Osteoblast (primary cell): ENCODE measurements around the gene ZNF277. TPM values are rescaled to one million over a fixed set of nuclear protein-coding genes. Genes with fewer than 3 reads are reported as not detected.

Source experiments
- DNase-seq: peaks from one replicate; pipeline ENCODE4 v3.0.0; 2011; ENCODE audit warnings: low spot score, mixed read lengths; ENCODE audit not compliant: insufficient read length; ENCODE audit errors: missing footprints
- H2AFZ ChIP-seq: 2 replicates; pipeline ENCODE4 v1.6.0; 2011; ENCODE audit warnings: mild to moderate bottlenecking, low read length
- H3K27ac ChIP-seq: 2 replicates; pipeline ENCODE4 v1.5.1; 2011; ENCODE audit warnings: mild to moderate bottlenecking, low read depth, low read length, moderate library complexity
- H3K27me3 ChIP-seq: 2 replicates; pipeline ENCODE4 v1.6.0; 2012; ENCODE audit warnings: mild to moderate bottlenecking, control low read depth, inconsistent platforms, low read length, moderate library complexity; ENCODE audit not compliant: insufficient read depth
- H3K36me3 ChIP-seq: 2 replicates; pipeline ENCODE4 v1.5.1; 2011; ENCODE audit warnings: mild to moderate bottlenecking, low read length, control low read depth, moderate library complexity; ENCODE audit not compliant: insufficient read depth
- H3K4me1 ChIP-seq: 2 replicates; pipeline ENCODE4 v1.5.1; 2011; ENCODE audit warnings: mild to moderate bottlenecking, low read length, control low read depth, moderate library complexity; ENCODE audit not compliant: insufficient read depth
- H3K4me2 ChIP-seq: 2 replicates; pipeline ENCODE4 v1.6.0; 2011; ENCODE audit warnings: mild to moderate bottlenecking, low read length; ENCODE audit not compliant: insufficient read depth
- H3K4me3 ChIP-seq: fragments of 200-600 bp; sonication (generic); 3 replicates; pipeline ENCODE4 v1.5.1; 2012; ENCODE audit warnings: mild to moderate bottlenecking, low read length, inconsistent platforms; ENCODE audit not compliant: insufficient read depth
- H3K79me2 ChIP-seq: 2 replicates; pipeline ENCODE4 v1.6.0; 2012; ENCODE audit warnings: mild to moderate bottlenecking, low read length, control low read depth, inconsistent platforms; ENCODE audit not compliant: insufficient read depth
- H3K9me3 ChIP-seq: 2 replicates; pipeline ENCODE4 v1.5.1; 2011; ENCODE audit warnings: low read depth, low read length, control low read depth
- H4K20me1 ChIP-seq: 2 replicates; pipeline ENCODE4 v1.6.0; 2012; ENCODE audit warnings: mild to moderate bottlenecking, low read length, control low read depth; ENCODE audit not compliant: insufficient read depth
- total RNA-seq: library from RNA; depleted of rRNA; stranded (reverse); fragments of >200 nt; gene quantifications from 2 replicates; pipeline ENCODE4 v1.2.3, GENCODE V29; 2012
- TF ChIP-seq, protein P1 (sequence below): IDR thresholded peaks from 2 replicates; pipeline ENCODE4 v1.5.1; 2011; ENCODE audit warnings: mild to moderate bottlenecking, low read depth, low read length, moderate library complexity; ENCODE audit errors: extremely low read depth

The ZNF277 gene
- total RNA-seq, 1 donor = 58.6 TPM

DNA sequence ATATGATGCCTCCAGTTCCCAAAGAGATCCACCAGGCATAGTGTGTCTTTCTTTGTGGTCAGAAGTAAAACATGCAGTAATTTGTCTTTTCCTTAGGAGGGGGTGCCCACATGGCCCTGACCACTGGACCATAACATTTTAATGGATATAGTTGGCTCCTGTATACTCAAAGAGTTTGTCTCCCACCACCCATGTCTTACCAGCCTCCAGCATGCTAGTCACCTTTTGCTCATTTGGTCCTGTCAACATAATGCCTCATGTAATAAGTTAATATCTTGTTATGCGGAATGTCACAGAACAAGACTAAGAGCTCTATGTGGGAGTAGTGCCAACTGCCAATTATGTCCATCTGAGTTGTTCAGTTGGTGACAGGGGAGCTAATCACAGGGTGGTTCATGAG, 160.4 kb downstream of the ZNF277 start:
- Histone ChIP-seq H2AFZ (no peak overlapping the region), H4K20me1 (no peaks in the 10 kb centered on the region), H3K4me1 (no peaks in the 10 kb centered on the region), H3K27ac (no peak overlapping the region), H3K36me3 (no peaks in the 10 kb centered on the region), H3K79me2 (no peaks in the 10 kb centered on the region), H3K9me3 (no peaks in the 10 kb centered on the region), H3K4me3 (no peak overlapping the region), H3K27me3 (no peaks in the 10 kb centered on the region), H3K4me2 (no peak overlapping the region)
- TF ChIP-seq, protein P1, sequence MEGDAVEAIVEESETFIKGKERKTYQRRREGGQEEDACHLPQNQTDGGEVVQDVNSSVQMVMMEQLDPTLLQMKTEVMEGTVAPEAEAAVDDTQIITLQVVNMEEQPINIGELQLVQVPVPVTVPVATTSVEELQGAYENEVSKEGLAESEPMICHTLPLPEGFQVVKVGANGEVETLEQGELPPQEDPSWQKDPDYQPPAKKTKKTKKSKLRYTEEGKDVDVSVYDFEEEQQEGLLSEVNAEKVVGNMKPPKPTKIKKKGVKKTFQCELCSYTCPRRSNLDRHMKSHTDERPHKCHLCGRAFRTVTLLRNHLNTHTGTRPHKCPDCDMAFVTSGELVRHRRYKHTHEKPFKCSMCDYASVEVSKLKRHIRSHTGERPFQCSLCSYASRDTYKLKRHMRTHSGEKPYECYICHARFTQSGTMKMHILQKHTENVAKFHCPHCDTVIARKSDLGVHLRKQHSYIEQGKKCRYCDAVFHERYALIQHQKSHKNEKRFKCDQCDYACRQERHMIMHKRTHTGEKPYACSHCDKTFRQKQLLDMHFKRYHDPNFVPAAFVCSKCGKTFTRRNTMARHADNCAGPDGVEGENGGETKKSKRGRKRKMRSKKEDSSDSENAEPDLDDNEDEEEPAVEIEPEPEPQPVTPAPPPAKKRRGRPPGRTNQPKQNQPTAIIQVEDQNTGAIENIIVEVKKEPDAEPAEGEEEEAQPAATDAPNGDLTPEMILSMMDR = no peak
- no peak for DNase-seq

DNA sequence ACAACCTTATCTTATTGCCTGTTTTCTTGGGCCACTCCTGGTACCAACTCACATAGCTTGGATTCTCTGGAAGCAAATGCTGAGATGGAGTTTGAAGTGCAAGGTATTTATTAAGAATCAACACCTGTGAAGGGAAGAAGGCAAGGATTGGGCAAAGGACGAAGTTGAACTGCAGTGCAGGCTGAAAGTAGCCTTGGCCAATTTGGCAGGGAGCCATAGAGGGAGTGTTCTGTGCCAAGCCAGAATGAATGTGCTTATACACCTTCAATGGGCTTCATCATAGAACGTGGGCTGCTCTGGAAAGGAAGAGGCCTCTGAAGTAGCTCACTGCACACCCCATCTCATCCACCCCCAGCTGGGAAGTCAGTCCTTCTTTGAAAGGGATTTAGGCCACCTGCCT, 163.9 kb downstream of the ZNF277 start:
- Histone ChIP-seq H4K20me1 (no peaks in the 10 kb centered on the region), H3K27me3 (no peaks in the 10 kb centered on the region), H3K9me3 (no peaks in the 10 kb centered on the region), H3K27ac (no peak overlapping the region), H3K36me3 (no peaks in the 10 kb centered on the region), H3K79me2 (no peaks in the 10 kb centered on the region), H3K4me2 (no peak overlapping the region), H3K4me3 (no peak overlapping the region), H3K4me1 (no peaks in the 10 kb centered on the region), H2AFZ (no peak overlapping the region)
- TF ChIP-seq, protein P1 = no peak
- DNase-seq = no peak

DNA sequence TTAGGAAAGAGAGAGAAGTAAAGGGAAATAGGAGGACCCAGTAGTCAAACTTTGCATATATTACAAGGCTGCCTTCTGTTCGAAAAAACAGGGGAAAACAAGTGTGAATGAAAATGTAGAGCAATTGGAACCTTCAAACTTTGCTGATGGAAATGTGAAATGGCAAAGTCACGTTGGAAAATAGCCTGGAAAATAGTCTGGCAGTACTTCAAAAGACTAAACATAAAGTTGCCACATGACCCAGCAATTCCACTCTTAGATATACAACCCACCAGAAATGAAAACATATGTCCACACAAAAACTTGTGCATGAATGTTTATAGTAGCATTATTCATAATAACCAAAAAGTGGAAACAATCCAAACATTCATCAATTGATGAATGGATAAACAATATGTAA, 165.2 kb downstream of the ZNF277 start:
- no peaks in the 10 kb centered on the region for H3K4me1 ChIP-seq
- no peaks in the 10 kb centered on the region for H3K79me2 ChIP-seq
- H3K27ac ChIP-seq = no peak overlapping the region
- H3K36me3 ChIP-seq = no peaks in the 10 kb centered on the region
- no peaks in the 10 kb centered on the region for H4K20me1 ChIP-seq
- TF ChIP-seq, protein P1 = no peak
- no peak overlapping the region for H3K4me2 ChIP-seq
- H3K4me3 ChIP-seq = no peak overlapping the region
- H2AFZ ChIP-seq = no peak overlapping the region
- no peak for DNase-seq
- no peaks in the 10 kb centered on the region for H3K27me3 ChIP-seq
- no peaks in the 10 kb centered on the region for H3K9me3 ChIP-seq

DNA sequence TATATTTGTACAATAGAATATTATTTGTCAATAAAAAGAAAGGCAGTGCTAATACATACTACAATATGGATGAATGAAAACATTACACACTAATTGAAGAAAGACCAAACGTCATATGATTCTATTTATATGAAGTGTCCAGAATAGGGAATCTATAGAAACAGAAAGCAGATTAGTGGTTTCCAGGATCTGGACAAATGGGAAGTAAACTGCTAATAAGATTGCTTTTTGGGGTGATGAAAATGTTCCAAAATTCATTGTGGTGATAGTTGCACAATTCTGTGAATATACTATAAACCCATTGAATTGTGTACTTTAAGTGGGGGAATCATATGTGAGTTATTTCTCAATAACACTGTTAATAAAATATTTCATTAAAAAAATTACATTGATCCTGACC, 165.6 kb downstream of the ZNF277 start:
- Histone ChIP-seq H3K27ac (no peak overlapping the region), H3K4me3 (no peak overlapping the region)
- no peak for DNase-seq

More for the DNA sequence above, 165.6 kb downstream of the ZNF277 start:
- no peaks in the 10 kb centered on the region for H4K20me1 ChIP-seq
- no peak overlapping the region for H3K4me2 ChIP-seq
- H3K27me3 ChIP-seq = no peaks in the 10 kb centered on the region
- TF ChIP-seq, protein P1 = no peak
- no peaks in the 10 kb centered on the region for H3K9me3 ChIP-seq
- H2AFZ ChIP-seq = no peak overlapping the region
- H3K36me3 ChIP-seq = no peaks in the 10 kb centered on the region
- H3K4me1 ChIP-seq = no peaks in the 10 kb centered on the region
- H3K79me2 ChIP-seq = no peaks in the 10 kb centered on the region
